ENCODE results near the gene C11orf16. TPM values are rescaled to one million over a fixed set of nuclear protein-coding genes. Genes with fewer than 3 reads are reported as not detected.

The C11orf16 gene
- total and polyA plus RNA-seq, 2 donors (not counting 3 experiments of a cell fraction or from before 2014, with no cell fraction given), result not detected

DNA sequence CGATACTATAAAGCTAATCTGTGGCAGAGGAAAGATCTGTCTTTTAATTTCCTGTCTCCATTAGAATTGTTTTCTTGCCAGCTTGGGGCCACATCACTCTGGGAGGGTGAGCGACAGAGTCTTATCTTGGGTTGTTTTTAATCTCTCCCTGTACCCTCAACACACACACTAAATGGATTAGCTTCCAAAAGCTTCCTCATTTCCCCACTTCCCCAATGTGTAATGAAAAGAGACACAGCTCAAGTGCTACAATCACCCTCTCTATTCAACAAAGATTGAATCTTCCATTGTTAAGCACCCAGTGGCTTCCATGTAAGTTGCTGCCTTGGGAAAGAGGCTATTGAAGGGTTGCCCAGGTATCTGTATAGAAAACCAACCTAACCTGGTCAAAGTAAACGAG lies 16.1 kb upstream of the C11orf16 start:
- DNase-seq (ENCODE audit: low read depth, low spot score) (peak; percentile 9), FAIRE-seq (no peak)
- Histone ChIP-seq H3K4me3 (replicated peaks in 1 of 3; ENCODE audit: insufficient read depth in 1 of 3, low read depth in 1 of 3, low read length in 3 of 3) (no peak overlapping the region), H3K9ac (replicated peaks; ENCODE audit: extremely low read depth, insufficient read depth, low read length) (no peak overlapping the region), H3K79me2 (ENCODE audit: control insufficient read depth, insufficient read depth, low read length) (no peaks in the 10 kb centered on the region), H4K20me1 (replicated peaks; ENCODE audit: control insufficient read depth, extremely low read depth, insufficient read depth, low read length) (no peaks in the 10 kb centered on the region), H2AFZ (ENCODE audit: low read depth, low read length) (no peak overlapping the region), H3K4me2 (ENCODE audit: insufficient read depth, low read length) (no peak overlapping the region), H3K9me1 (replicated peaks; ENCODE audit: control insufficient read depth, extremely low read depth, insufficient read depth, low read length) (no peaks in the 10 kb centered on the region), H3K4me1 (ENCODE audit: control insufficient read depth, extremely low read depth, insufficient read depth, low read length) (no peaks in the 10 kb centered on the region), H3K27me3 (ENCODE audit: control insufficient read depth in 2 of 2, insufficient read depth in 2 of 2, low read length in 2 of 2) (no peaks in the 10 kb centered on the region), H3K27ac (ENCODE audit: insufficient read depth, low read depth, low read length) (no peak overlapping the region), H3K9me3 (replicated peaks; ENCODE audit: control insufficient read depth, insufficient read depth, low read length) (no peaks in the 10 kb centered on the region), H3K36me3 (ENCODE audit: control insufficient read depth in 2 of 2, extremely low read depth in 1 of 2, insufficient read depth in 2 of 2, low read length in 2 of 2) (peaks cover 3 to 5% of the 10 kb centered on the region in 2 experiments)
- BruUV-seq (replicated peaks), result no TSS peak
- POLR2A ChIA-PET, result no interaction called here
- dilution Hi-C loops (cut with MboI; ENCODE audit: extremely low pct_ligation_motif_present, low sequenced_read_pairs), result no loop called here
- CTCF ChIA-PET, result interaction anchor here (0.7 to 4.3 kb wide), 5 partner anchors 9 to 35 kb away, joined by 3 to 25 read pairs (median 8); no protein-coding TSS in a partner anchor
- no peak for TF ChIP-seq MYC (IDR thresholded peaks at IDR 0.05; ENCODE audit: low read depth, low read length)
- intact Hi-C loops (cut with micrococcal nuclease), result no loop called here

DNA sequence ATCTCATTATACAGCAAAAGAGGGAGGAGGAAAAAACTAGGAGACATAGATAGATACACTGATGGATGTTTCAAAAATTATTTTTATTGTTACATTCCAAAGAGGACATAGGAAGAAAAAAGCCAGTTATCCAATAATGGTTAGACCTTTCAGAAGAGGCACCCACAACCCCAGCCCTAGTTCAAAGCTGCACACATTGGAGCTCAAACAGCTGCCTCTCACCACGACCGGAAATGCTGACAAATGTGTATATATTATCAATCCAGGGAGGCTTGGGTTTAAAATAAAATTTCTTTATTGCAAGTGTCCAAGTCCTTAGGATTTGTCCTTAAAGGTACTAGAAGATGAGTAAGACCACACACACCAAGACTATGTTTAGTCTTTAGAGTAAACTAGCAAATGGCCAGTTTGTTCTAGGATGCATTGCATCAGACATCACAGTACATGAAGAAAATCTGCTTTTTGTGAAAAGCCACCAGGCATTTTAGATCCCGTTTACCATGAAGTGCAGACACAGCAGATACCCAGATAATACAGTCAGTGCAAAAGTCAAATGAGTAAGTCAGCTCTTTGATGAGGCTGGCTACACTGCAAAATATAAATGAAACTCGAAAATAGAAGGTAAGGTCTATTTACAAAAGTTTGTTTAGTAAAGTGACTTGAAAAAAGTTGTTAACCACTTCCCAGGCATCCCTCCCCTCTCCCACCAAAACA lies 14.6 kb upstream of the C11orf16 start:
- CTCF ChIA-PET, result interaction anchor here (1.6 to 4.3 kb wide), 2 partner anchors 12 kb away, joined by 6 to 25 read pairs; no protein-coding TSS in a partner anchor
- FAIRE-seq, result no peak
- BruUV-seq (replicated peaks), result TSS peak; percentile 54

More for the DNA sequence above, 14.6 kb upstream of the C11orf16 start:
- dilution Hi-C loops (cut with MboI; ENCODE audit: extremely low pct_ligation_motif_present, low sequenced_read_pairs), result no loop called here
- Histone ChIP-seq H3K79me2 (ENCODE audit: control insufficient read depth, insufficient read depth, low read length) (no peaks in the 10 kb centered on the region), H3K9me1 (replicated peaks; ENCODE audit: control insufficient read depth, extremely low read depth, insufficient read depth, low read length) (no peaks in the 10 kb centered on the region), H3K4me1 (ENCODE audit: control insufficient read depth, extremely low read depth, insufficient read depth, low read length) (no peaks in the 10 kb centered on the region), H3K4me3 (replicated peaks in 1 of 3; ENCODE audit: insufficient read depth in 1 of 3, low read depth in 1 of 3, low read length in 3 of 3) (no peak overlapping the region), H3K9ac (replicated peaks; ENCODE audit: extremely low read depth, insufficient read depth, low read length) (no peak overlapping the region), H3K36me3 (ENCODE audit: control insufficient read depth in 2 of 2, extremely low read depth in 1 of 2, insufficient read depth in 2 of 2, low read length in 2 of 2) (peaks cover 3 to 4% of the 10 kb centered on the region in 2 experiments), H3K27me3 (ENCODE audit: control insufficient read depth in 2 of 2, insufficient read depth in 2 of 2, low read length in 2 of 2) (no peaks in the 10 kb centered on the region), H3K9me3 (replicated peaks; ENCODE audit: control insufficient read depth, insufficient read depth, low read length) (no peaks in the 10 kb centered on the region), H4K20me1 (replicated peaks; ENCODE audit: control insufficient read depth, extremely low read depth, insufficient read depth, low read length) (no peaks in the 10 kb centered on the region), H2AFZ (ENCODE audit: low read depth, low read length) (no peak overlapping the region), H3K27ac (ENCODE audit: insufficient read depth, low read depth, low read length) (no peak overlapping the region), H3K4me2 (ENCODE audit: insufficient read depth, low read length) (no peak overlapping the region)
- intact Hi-C loops (cut with micrococcal nuclease), result no loop called here
- POLR2A ChIA-PET, result no interaction called here
- TF ChIP-seq MYC (IDR thresholded peaks at IDR 0.05; ENCODE audit: low read depth, low read length) (no peak), JUN (IDR thresholded peaks at IDR 0.05; ENCODE audit: borderline replicate concordance, insufficient read depth, insufficient read length, low read depth) (no peak), POLR2A (IDR thresholded peaks at IDR 0.05; ENCODE audit: low read depth, low read length) (no peak), CTCF (IDR thresholded peaks at IDR 0.05; ENCODE audit: extremely low read depth in 1 of 2, insufficient read depth in 1 of 2, low read depth in 1 of 2, low read length in 2 of 2) (no peak), POLR2AphosphoS5 (IDR thresholded peaks at IDR 0.05; ENCODE audit: insufficient read depth, low read depth, low read length) (no peak), GATA2 (IDR thresholded peaks at IDR 0.05; ENCODE audit: insufficient read depth, insufficient read length, low read depth, low read length) (no peak), FOS (IDR thresholded peaks at IDR 0.05; ENCODE audit: borderline replicate concordance, insufficient read depth, low read length) (no peak), EZH2 (IDR thresholded peaks at IDR 0.05; ENCODE audit: borderline replicate concordance, low read depth, low read length, severe bottlenecking) (no peak)
- TF ChIP-seq, protein P1, sequence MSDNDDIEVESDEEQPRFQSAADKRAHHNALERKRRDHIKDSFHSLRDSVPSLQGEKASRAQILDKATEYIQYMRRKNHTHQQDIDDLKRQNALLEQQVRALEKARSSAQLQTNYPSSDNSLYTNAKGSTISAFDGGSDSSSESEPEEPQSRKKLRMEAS (IDR thresholded peaks at IDR 0.05; ENCODE audit: insufficient read depth, insufficient read length), result no peak
- no peak for DNase-seq (ENCODE audit: low read depth, low spot score)
